SKM-1 (cell line): Measurements from ENCODE around the gene PSMD7.
"Not testable (repeated sequence)": the region's sequence is repeated elsewhere in the genome, so short reads cannot be mapped to it uniquely, and the experiment has no call there.

Experiments
- DNase-seq: peaks from one replicate; lab custom pipeline; 2025; ENCODE audit not compliant: unreplicated experiment; lab: John Stamatoyannopoulos, UW

Gene PSMD7

DNA sequence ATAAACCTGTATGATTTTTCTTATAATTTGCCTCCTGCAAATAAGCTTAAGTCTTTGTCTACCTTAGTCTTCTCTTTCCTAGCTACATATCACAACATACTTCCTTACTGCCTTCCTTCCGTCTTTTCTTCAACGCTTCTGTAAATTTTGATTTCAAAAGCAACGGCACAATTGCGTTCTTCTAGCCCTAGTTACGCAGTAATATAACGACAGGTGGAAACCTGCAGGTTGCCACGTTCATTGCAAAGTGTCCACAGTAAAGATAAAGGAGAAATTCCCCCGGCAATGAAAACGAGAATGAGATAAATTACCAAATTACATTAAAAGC lies 546 bp upstream of the PSMD7 start:
- peak; percentile 73 for DNase-seq

DNA sequence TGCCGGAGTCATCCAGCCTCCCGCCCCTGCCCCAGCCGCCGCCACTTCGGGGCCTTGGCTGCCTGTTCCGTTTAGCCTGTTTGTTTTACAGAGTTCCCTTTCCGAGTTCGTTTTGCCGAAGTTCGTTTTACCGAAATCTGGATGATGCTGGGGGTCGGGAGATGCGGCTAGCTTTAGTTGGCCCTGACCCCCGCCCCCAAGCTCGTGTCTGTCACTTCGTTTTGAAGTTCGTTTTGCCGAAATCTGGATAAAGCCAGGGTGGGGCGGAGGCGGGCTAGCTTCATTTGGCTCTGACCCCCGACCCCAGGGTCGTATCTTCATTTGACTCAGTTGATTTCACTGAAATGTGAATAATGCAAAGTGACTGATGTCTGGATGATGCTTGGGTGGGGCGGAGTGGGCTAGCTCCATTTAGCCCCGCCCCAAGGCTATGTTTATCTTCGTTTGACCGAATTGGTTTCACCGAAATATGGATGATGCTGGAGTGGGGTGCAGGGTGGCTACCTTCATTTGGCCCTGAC lies 591 bp downstream of the PSMD7 start:
- DNase-seq: no peak

DNA sequence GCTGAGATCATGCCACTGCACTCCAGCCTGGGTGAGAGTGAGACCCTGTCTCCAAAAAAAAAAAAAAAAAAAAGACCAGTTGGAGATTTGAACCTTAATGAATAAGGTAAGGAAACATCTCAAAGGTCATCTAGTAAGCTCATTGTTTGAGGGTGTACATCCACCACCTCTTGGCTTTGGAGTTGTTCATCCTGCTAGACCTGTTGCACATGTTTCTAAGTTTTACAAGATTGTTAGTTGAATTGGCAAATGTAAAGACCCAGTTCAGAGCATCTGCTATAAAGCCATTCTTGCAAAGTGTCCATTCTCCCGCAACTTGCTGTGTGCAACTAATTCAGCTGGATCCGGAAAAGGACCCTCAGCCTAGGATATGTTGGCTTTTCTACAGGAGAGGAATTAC lies 1.5 kb downstream of the PSMD7 start:
- DNase-seq: no peak

DNA sequence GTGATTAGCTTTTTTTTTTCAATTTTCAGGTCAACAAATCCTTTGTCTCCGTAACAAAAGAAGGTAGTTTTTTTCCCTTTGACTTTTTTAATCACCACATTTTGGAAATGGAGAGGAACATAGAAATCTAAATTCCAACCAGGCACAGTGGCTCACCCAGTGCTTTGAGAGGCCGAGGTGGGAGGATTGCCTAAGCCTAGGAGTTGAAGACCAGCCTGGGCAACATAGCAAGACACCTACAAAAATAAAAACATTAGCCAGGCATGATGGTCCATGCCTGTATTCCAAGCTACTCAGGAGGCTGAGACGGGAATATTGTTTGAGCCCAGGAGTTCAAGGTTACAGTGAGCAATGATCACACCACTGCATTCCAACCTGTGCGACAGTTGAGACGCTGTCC lies 5.7 kb downstream of the PSMD7 start:
- no peak for DNase-seq

DNA sequence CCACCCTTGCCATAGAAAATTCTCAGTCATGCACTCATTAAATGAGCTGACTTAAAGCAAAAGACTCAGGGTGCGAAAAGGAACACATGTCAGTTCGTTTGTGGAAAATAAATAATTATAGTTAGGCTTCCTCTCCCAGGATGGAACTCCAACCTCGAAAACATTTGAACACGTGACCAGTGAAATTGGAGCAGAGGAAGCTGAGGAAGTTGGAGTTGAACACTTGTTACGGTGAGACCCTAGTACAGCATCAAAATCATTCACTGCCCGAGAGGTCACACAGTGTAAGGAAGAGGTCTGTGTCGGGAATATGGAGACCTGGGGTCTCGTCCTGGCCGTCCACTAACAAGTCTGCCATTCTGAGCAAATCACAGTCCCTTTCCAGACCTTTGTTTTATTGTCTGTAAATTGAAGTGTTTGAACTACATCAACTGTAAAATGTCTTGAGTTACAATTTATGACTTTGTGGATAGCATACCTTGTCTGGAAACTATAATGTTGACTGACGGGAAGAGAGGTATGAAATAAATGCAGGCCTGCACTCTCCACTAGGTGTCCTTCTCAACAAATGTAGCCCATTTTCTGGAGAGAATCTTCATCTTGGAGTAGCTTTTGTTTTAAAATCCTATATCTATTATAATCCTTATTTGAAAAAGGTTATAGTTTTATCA lies 7.7 kb downstream of the PSMD7 start:
- DNase-seq: peak; percentile 36

DNA sequence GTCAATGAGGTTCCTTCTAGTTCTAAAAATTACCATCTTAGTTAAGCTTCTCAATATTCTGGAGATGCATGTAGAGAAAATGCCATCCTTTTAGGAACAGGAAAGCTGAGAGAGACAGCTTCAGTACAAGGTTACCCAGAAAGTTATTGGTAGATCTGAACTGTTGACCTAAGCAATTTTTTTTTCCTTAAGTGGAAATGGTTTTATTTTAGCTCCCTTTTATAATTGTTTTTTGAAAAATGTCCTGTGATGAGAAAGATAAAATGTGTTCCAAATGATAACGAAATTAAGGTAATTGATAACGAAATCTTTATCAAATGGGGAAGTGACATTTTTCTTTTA lies 8.2 kb downstream of the PSMD7 start:
- no peak for DNase-seq

DNA sequence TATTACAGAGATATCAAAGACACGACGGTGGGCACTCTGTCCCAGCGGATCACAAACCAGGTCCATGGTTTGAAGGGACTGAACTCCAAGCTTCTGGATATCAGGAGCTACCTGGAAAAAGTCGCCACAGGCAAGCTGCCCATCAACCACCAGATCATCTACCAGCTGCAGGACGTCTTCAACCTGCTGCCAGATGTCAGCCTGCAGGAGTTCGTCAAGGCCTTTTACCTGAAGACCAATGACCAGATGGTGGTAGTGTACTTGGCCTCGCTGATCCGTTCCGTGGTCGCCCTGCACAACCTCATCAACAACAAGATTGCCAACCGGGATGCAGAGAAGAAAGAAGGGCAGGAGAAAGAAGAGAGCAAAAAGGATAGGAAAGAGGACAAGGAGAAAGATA lies 8.7 kb downstream of the PSMD7 start:
- DNase-seq: no peak

DNA sequence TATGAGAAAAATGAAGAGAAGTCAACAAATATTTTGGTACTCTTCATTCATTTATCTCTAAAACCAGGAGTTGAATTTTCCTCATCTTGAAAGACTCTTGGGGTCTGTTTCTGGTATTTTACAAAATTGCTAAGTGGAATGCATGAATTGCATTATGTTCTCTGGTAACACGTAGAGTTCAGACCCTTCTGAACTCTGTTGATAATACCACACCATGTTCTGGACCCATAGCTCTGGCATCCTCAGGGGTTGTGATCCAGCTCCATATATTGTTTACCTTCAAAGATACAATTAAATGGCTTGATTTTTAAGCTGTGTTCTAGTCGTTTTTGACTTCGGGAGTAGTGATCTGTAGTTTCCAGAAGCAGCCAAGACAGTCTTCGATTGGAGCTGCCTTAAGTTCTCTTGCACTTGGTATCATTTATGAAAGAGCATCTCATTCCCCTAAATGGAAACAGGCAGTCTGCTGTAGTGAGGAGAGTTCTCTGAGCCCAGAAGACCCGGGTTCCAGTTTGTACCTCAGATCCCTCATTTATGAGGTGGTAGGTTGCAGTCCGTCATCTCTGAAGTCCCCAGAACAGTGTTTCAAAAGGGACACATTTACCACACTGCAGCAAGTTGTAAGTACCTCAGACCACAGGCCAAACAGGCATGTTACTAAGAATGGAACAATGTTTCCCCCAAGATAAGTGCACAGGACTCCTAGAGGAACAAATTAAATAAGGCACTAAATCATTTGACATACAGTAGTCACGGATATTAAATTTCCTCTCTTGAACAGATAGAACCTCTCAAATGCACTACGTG lies 9.6 kb downstream of the PSMD7 start:
- no peak for DNase-seq

DNA sequence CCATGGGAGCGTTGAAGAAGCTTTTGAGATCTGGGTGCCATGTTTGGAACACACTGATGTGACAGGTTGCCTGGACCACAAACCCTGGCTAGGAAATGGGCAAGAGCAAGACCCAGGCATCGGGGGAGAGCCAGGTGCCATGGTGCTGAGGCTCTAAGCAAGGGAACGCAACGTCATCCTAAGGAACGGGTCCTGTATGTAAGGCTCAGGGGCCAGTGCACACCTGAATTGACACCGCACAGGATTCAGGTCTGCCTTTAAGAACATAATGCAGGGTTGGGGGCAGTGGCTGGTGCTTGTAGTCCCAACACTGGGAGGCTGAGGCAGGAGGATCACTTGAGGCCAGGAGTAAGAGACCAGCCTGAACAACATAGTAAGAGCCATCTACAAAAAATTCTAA lies 10.8 kb downstream of the PSMD7 start:
- no peak for DNase-seq

DNA sequence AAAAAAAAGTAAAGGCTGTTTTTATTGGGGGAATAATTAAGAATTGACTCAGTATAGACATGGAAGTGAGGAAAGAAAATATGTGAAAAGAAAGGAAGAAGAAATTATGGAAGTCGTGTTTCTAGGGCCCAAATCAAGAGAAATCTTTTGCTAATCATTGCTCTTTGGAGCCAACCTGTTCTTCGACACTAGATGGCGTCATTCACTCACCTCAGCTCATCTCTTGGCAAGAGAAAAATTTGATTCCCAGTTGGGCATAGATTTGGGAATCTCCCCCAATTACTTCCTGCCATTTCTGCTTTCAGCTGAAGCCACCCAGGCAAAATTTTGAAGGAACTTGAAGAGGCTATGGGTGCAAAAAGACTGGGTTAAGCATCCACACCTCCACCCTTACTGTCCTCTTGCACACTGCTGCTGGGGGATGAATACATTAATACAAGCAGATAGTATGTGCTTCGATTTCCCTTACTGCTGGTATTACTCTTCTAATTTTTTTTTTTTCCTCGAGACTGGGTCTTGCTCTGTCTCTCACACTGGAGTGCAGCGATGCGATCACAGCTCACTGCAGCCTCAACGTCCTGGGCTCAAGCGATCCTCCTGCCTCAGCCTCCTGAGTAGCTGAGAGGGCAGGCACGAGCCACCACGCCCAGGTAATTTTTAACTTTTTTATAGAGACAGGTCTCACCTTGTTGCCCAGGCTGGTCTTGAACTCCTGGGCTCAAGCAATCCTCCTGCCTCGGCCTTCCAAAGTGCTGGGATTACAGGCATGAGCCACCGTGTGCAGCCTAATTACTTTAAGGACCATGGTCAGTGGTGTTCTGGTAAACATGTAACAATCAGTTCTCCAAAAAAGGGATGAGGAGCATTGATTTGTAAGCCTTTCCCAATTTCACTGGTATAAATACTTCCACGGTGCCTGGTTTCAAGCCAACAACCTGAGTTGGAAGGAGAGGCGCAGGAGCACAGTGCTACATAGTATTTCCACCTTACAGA lies 13.5 kb downstream of the PSMD7 start:
- DNase-seq: peak; percentile 54

DNA sequence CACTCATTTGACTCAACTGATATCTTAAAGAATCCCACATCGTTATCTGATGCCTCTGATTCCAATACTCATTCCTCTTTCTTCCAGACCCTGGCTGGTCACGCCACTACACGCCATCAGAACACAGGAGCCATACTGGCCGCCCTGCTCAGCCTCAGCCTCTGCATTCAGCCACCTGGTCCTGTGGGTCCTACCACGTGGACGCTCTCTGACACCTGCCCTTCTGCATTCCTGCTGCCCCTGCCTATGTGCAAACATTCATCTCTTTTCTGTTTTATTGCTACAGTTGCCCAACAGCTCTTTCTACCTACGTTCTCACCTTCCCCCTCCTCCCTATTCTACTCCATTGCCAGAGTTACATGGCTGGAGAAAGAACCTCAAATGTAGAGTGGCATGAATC lies 18.4 kb downstream of the PSMD7 start:
- DNase-seq: no peak

DNA sequence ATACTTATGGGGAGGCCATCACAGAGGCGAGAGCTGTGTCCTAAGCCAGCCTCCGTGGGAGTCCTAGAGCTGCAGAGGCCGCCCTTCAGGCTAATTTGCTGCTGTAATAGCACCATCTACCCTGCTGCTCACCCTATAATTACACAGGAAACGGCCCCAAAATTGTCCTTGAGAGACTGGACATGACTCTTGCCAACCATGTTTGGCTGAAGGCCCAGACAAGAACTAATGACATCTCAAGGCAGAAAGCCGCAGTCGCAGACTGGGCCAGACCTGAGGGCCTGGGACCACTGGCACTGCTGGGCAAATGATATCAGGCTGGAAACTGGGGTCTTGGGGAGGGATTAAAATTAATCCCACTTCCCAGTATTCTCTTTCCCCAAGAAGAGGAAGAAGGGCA lies 24.1 kb downstream of the PSMD7 start:
- no peak for DNase-seq

DNA sequence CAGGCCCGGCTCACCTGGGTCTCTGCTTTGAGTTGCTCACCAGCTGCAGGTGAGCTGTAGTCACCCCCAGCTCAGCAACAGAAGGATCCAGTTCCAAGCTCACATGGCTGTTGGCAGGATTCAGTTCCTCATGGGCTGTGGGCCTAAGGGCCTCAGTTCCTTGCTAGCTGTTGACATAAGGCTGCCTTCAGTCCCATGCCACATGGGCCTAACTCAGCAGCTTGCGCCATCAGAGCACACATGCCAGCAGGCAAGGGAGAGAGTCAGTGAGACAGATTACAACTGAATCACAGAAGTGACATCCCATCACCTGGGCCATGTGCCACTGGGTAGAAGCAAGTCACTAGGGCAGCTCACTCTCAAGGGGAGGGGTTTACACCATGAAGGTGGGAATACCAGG lies 24.7 kb downstream of the PSMD7 start:
- no peak for DNase-seq

DNA sequence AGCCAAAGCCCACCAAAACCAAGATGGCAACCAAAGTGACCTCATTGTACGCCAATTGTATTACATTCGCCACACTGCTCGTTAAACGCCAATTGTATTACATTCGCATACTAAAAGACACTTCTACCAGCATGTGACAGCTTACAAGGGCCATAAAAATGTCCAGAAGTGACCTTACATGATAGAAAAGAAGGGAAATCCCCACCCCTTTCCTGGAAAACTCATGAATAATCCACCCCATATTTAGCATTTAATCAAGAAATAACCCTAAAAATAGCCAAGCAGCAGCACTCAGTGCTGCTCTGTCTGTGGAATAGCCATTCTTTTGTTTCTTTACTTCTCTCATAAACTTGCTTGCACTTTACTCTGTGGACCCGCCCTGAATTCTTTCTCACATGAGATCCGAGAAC lies 25.7 kb downstream of the PSMD7 start:
- no peak for DNase-seq

DNA sequence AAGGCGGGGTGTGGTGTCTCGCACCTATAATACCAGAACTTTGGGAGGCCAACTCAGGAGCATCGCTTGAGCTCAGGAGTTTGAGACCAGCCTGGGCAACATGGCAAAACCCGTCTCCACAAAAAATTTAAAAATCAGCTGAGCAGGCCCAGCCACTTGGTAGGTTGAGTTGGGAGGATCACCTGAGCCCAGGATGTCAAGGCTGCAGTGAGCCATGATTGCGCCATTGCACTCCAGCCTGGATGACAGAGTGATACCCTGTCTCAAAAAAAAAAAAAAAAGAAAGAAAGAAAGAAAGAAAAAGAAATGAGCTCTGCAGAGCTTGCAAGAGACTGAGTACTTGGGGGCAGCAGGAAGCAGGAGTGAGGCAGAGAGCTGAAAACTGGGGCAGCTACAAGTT lies 28.2 kb downstream of the PSMD7 start:
- DNase-seq: not testable (repeated sequence)

DNA sequence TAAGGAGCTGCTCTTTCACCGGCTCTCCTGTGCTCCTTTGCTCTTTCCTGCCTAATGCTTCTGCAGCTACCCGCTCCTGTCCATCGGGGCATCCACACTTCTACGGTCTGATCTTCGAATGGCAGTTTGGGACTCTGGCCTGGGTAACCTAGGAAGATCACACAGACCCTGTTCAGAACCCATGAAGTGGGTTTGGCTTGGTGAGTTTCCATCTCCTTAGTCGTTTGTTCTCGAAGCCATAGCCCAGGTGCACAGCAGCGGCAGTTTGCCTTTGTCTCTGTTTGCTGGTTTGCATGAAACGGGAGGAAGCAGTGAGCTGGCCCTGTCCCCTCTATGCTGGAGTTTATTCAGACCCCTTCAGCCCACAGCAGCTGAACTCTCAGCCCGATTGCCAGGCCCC lies 29.0 kb downstream of the PSMD7 start:
- no peak for DNase-seq

DNA sequence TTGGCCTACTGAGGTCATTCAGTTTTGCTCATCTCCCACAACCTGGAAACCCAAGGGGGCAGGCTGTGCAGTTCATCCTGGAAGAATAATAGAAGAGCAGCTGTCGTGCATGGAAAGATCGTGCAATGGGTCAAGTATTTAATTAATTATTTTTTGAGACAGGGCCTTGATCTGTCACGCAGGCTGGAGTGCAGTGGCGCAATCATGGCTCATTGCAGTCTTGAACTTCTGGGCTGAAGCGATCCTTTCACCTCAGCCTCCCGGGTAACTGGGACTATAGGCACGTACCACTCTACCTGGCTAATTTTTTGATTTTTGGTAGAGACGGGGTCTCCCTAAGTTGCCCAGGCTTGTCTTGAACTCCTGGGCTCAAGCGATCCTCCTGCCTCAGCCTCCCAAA lies 31.7 kb downstream of the PSMD7 start:
- DNase-seq: not testable (repeated sequence)

DNA sequence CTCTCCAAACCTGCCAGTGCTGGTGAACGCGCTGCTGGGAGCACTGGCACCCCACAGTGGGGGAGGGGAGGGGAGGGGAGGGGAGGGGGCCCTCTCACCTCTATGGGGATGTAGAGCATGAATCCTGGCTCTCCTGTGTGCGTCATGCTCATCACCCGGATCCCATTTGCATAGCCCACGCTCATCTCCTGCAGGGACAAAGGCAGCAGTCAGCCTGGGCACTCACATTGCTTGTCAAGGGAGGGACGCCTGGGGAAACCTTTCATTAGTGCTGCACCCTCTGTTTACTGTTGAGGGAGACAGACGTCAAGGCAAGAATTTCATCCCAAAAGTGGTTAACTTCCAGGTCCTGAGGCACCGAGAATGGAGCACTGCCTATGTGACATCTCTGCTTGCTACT lies 35.9 kb downstream of the PSMD7 start:
- not testable (repeated sequence) for DNase-seq

DNA sequence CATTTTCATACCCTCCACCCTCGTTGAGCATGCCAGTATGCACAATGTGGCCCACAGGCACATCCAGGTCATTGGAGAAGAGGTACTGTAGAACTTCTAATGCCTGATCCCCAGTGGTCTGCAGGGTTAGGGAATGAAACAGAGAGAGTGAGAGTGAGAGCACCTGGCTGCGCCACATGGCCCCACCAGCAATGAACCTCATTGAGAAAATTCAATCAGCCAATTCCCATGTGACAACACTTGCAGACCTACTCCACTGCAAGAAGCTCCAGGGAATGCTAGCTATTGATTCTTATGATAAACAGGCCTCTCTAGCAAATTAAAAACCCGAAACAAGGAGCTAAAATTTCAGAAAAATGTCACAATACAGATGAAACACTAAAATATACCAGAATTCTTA lies 40.9 kb downstream of the PSMD7 start:
- DNase-seq: not testable (repeated sequence)

DNA sequence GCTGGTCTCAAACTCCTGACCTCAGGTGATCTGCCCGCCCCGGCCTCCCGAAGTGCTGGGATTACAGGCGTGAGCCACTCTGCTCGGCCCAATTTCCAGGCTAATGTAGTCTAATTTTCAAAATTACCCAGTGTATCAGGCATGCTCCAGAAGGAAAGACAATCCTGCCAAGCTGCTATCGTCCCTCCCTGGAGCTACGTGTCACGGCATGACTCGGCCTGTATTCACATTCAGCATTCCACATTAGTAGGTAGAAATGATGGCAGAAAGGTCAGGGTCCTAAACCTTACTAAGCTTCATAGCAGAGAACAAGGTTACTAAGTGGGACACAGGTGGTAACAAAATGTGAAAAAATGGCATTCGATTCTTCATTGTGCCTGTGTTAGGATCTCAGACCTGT lies 42.6 kb downstream of the PSMD7 start:
- not testable (repeated sequence) for DNase-seq

DNA sequence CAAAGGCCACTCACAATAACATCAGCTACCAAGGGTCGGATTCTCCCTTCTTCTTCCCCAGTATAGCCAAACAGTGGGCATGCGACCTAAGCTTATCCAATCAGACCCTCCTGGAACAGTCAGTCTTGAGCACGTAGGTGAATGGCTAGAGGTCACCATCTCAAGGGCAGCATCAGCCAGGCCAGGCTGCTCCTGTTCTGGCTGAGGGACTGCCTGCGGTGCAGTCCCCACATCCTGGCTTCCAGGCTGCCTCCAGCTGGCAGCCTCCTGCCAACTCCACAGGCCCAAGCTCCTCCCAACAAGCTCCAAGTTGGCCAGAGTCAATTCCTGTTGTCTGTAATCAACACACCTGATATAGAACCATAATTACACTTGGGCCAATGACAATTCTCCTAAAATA lies 56.4 kb downstream of the PSMD7 start:
- not testable (repeated sequence) for DNase-seq
